Lower lobe of right lung (tissue), 2 donors: Measurements from ENCODE around the gene DDX43. TPM values are rescaled to one million over a fixed set of nuclear protein-coding genes. Genes with fewer than 3 reads are reported as not detected.
"Not testable (repeated sequence)": the region's sequence is repeated elsewhere in the genome, so short reads cannot be mapped to it uniquely, and the experiment has no call there.

Experiments used
- ATAC-seq, 2 donors: fragments of 200-7000 bp; cut with Tn5 transposase; one replicate each; pipeline ENCODE4 v1.9.1; 2020 to 2022; ENCODE audit warnings: mild to moderate bottlenecking in 2 of 2, moderate library complexity in 2 of 2
- DNase-seq: peaks from one replicate; pipeline ENCODE4 v3.0.0-alpha.2; 2020
- H3K27ac ChIP-seq: fragments of 200-600 bp; one replicate; pipeline ENCODE4 v1.8.0; 2022
- H3K27me3 ChIP-seq: fragments of 200-600 bp; one replicate; pipeline ENCODE4 v1.8.0; 2022; ENCODE audit warnings: low read depth
- H3K36me3 ChIP-seq: fragments of 200-600 bp; one replicate; pipeline ENCODE4 v1.8.0; 2022; ENCODE audit warnings: mild to moderate bottlenecking
- H3K4me1 ChIP-seq: fragments of 200-600 bp; one replicate; pipeline ENCODE4 v1.8.0; 2022
- H3K4me3 ChIP-seq: fragments of 200-600 bp; one replicate; pipeline ENCODE4 v1.8.0; 2022; ENCODE audit warnings: mild to moderate bottlenecking
- H3K9me3 ChIP-seq: fragments of 200-600 bp; one replicate; pipeline ENCODE4 v1.8.0; 2022
- intact Hi-C: fragments of 100-400 bp; cut with DNase I; formaldehyde crosslinking; loops from one replicate; pipeline ENCODE4 v1.11.0; 2022
- total RNA-seq: library from RNA; stranded (reverse); fragmentation: NEBNext Ultra II Directional; extraction: Animal tissue kit (Norgen Biotek cat#: 25700); gene quantifications from one replicate; pipeline ENCODE4 v1.2.1, GENCODE V29; 2021
- TF ChIP-seq, protein P1 (sequence below): fragments of 200-600 bp; IDR thresholded peaks from one replicate; pipeline ENCODE4 v1.8.0; 2022; ENCODE audit warnings: antibody characterized with exemption, mild to moderate bottlenecking
- donor health status: DM: no; HTN: yes; CAD: no; lungs with severe emphysema.

DDX43 gene
- total RNA-seq, 1 donor from 2014 or later: 1.9 TPM

DNA sequence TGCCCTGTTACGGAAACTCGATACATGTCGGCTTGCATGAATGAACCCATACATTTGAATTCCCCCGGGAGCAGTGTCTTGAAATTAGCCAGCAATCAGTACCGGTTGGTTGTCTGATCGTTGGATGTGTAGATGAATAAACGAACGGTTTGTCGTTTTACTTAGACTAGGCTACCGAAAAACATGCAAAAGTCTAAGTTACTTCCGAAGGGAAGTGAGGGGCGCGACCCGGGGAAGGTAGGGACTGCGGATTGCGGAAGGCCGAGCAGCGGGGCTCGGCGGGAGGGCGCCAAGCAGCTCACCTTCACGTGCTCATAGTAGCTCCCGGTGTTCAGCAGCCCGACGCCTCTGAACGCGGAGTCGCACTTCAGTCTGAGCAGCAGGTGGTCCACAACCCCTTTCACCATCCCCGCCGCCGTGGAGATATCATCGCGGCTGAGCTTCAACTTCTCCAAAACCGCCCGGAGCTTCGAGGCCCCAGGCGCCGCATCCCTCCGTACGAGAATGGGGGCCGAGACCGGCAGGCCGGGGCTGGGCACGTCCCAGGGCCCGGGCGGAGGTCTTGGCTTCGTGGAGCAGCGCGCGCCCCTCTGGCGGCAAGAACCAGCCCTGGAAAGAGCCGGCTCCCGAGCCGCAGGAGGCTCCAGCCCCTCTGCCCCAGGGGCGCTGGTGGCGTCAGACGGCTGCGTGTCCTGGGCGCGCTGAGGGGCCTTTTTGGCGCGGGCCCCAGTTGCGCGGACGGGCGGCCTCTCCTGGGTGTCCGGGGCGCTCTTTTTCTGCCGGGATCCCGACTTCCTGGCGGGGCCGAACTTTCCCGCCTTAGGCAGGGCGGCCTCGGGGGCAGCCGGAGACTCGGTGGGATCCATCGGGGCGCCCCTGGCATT, 56.8 kb downstream of the DDX43 start:
- Histone ChIP-seq H3K36me3 (no peaks in the 10 kb centered on the region), H3K9me3 (no peaks in the 10 kb centered on the region), H3K27me3 (no peaks in the 10 kb centered on the region), H3K4me1 (peaks cover 29% of the 10 kb centered on the region), H3K4me3 (peak overlapping the region; percentile 96), H3K27ac (peak overlapping the region; percentile 92)
- TF ChIP-seq, protein P1, sequence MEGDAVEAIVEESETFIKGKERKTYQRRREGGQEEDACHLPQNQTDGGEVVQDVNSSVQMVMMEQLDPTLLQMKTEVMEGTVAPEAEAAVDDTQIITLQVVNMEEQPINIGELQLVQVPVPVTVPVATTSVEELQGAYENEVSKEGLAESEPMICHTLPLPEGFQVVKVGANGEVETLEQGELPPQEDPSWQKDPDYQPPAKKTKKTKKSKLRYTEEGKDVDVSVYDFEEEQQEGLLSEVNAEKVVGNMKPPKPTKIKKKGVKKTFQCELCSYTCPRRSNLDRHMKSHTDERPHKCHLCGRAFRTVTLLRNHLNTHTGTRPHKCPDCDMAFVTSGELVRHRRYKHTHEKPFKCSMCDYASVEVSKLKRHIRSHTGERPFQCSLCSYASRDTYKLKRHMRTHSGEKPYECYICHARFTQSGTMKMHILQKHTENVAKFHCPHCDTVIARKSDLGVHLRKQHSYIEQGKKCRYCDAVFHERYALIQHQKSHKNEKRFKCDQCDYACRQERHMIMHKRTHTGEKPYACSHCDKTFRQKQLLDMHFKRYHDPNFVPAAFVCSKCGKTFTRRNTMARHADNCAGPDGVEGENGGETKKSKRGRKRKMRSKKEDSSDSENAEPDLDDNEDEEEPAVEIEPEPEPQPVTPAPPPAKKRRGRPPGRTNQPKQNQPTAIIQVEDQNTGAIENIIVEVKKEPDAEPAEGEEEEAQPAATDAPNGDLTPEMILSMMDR: no peak
- intact Hi-C loops: no loop called here
- peak; percentile 68 for DNase-seq
- peak; percentile 72 to 79 for ATAC-seq

DNA sequence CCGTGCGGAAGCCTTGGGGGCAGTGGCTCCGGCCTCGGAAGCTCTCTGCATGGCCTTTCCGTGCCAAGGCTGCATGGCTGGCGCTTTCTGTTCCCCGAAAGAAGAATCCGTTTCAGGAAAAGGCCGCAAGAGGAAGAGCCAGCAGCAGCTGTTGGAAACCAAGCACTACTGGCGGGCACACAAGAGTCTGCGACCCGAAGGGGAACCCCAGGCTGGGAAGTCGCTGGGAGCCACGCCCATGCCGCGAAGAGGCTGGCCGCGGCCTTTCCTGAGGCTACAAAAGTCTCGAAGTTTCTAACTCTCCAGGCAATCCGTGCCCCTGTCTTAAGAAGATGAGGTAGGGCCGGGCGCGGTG, 57.5 kb downstream of the DDX43 start, which contains the start of gene CGAS:
Gene CGAS (minus strand): TSS at position 191 of the 355 bp plus-strand sequence. CDS start 116 bp downstream, at position 75.
- Histone ChIP-seq H3K27me3 (no peaks in the 10 kb centered on the region), H3K4me1 (peaks cover 29% of the 10 kb centered on the region), H3K9me3 (no peaks in the 10 kb centered on the region), H3K36me3 (no peaks in the 10 kb centered on the region), H3K4me3 (peak within 1 kb of the TSS; percentile 96), H3K27ac (peak within 1 kb of the TSS; percentile 92)
- DNase-seq: peak; percentile 90
- TF ChIP-seq, protein P1: no peak
- intact Hi-C loops: no loop called here
- ATAC-seq: peak; percentile 94

DNA sequence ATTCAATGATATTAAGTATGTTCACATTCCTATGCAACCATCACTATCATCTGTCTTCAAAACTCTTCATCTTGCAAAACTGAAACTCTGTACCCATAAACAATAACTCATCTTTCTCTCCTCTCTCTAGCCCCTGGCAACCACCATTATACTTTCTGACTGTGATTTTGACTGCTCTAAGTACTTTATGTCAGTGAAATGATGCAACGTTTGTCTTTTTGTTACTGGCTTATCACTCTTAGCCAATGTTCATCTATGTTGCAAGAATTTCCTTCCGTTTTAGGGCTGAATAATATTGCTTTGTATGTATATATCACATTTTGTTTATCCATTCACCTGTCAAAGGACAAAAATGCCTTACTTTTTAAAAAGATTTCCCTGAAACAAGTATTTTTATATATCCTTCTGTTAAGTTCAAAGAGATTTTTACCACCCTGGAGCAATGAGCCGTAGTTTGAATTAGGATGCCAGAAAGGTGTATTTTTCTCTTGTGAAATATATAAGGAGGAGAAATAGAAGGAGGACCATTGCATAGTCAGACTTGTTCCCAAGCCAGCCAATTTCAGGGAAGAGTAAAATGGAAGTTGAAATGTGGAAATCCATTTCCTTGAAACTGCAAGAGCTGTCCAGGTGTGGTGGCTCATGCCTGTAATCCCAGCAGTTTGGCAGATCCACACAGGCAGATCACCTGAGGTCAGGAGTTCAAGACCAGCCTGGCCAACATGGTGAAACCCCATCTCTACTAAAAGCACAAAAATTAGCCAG, 61.4 kb downstream of the DDX43 start:
- H3K36me3 ChIP-seq: no peaks in the 10 kb centered on the region
- no peak overlapping the region for H3K4me3 ChIP-seq
- H3K27ac ChIP-seq: no peak overlapping the region
- ATAC-seq: no peak
- no peaks in the 10 kb centered on the region for H3K9me3 ChIP-seq
- peaks cover 28% of the 10 kb centered on the region for H3K4me1 ChIP-seq
- TF ChIP-seq, protein P1: no peak
- intact Hi-C loops: no loop called here
- no peaks in the 10 kb centered on the region for H3K27me3 ChIP-seq
- no peak for DNase-seq

DNA sequence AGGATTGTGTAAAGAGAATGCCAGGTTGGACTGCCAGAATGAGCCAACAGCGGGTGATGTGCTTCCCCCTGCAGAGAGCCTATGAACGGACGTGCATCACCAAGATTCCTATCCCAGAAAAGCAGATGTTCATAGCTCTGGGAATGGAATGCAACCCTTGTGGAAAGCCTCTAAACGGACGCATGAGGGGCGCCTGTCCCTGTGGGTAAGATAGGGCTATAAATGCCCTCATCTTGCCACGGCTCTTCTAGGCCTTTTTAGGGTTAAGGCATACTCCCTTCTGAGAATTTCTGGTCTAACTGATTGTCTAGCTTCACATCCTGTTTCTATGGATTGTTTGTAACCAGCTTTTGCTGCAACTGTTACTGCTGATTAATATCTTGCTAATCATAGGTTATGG, 64.8 kb downstream of the DDX43 start:
- H3K36me3 ChIP-seq, DNase-seq, H3K4me3 ChIP-seq, ATAC-seq, H3K27ac ChIP-seq, H3K9me3 ChIP-seq, H3K27me3 ChIP-seq, intact Hi-C loops: not testable (repeated sequence)
- H3K4me1 ChIP-seq: peaks cover 40% of the 10 kb centered on the region

DNA sequence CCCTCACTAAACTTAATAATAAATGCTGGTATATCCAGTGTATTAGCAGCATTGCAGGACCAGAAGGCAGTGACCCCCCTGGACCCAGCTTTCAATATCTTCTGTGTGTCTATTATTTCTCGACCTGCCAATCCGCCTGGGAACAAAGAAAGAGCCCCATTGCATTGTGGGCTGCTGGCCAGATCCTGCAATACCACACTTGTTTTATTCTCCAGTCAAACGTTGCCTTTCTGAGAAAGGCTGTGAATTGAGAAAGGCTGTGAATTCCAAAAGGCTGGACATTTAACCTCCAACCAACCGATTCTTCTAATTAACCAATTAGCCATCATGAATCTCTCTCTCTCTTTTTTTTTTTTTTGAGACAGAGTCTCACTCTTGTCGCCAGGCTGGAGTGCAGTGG, 65.4 kb downstream of the DDX43 start:
- DNase-seq (no peak), ATAC-seq (no peak)
- Histone ChIP-seq H3K27ac (no peak overlapping the region), H3K36me3 (peaks cover 8% of the 10 kb centered on the region), H3K9me3 (no peaks in the 10 kb centered on the region), H3K4me3 (no peak overlapping the region), H3K4me1 (peaks cover 40% of the 10 kb centered on the region), H3K27me3 (no peaks in the 10 kb centered on the region)
- intact Hi-C loops: no loop called here
- TF ChIP-seq, protein P1: no peak
